ENCODE data around the gene MARCKSL1. TPM values are rescaled to one million over a fixed set of nuclear protein-coding genes. Genes with fewer than 3 reads are reported as not detected.

The MARCKSL1 gene
- total RNA-seq, 2 donors from 2014 or later: 484 to 543 TPM

GRCh38 chr1:32336963-32337675 lies 1.1 kb upstream of the MARCKSL1 start:
- Histone ChIP-seq H3K9ac (ENCODE audit: extremely low read depth, low read length, poor library complexity, severe bottlenecking) (no peak overlapping the region), H3K9me3 (ENCODE audit: control insufficient read depth, low read length) (no peaks in the 10 kb centered on the region), H3K4me1 (ENCODE audit: control insufficient read depth, insufficient read depth, low read length) (no peaks in the 10 kb centered on the region), H3K27me3 (ENCODE audit: control insufficient read depth, insufficient read depth, low read length, poor library complexity, severe bottlenecking) (peaks cover 9% of the 10 kb centered on the region), H3K4me3 (ENCODE audit: low read length) (no peak overlapping the region), H3K36me3 (ENCODE audit: control insufficient read depth, insufficient read depth, low read length) (peaks cover 28% of the 10 kb centered on the region), H3K27ac (ENCODE audit: low read depth, low read length) (no peak overlapping the region)
- Mint-ChIP-seq H3K27ac (no peak overlapping the region), H3K36me3 (ENCODE audit: low read depth) (peaks cover 22% of the 10 kb centered on the region), H3K4me1 (peaks cover 24% of the 10 kb centered on the region), H3K4me3 (peak overlapping the region; percentile 89), H3K27me3 (ENCODE audit: insufficient read depth) (peaks cover 25% of the 10 kb centered on the region), H3K9me3 (no peaks in the 10 kb centered on the region)
- no peak for DNase-seq
- 82 to 93% methylated on average over 2 to 8 of the region's 8 CpGs for WGBS, 2 experiments (ENCODE audit: insufficient coverage in 1 of 2, insufficient read length in 1 of 2)
- no peak for TF ChIP-seq CTCF (conservative IDR thresholded peaks at IDR 0.05)

GRCh38 chr1:32336591-32336932 lies 529 bp upstream of the MARCKSL1 start:
- no peak overlapping the region for H3K9ac ChIP-seq (ENCODE audit: extremely low read depth, low read length, poor library complexity, severe bottlenecking)
- H3K27me3 ChIP-seq (ENCODE audit: control insufficient read depth, insufficient read depth, low read length, poor library complexity, severe bottlenecking): peaks cover 9% of the 10 kb centered on the region
- peaks cover 33% of the 10 kb centered on the region for H3K36me3 ChIP-seq (ENCODE audit: control insufficient read depth, insufficient read depth, low read length)
- no peaks in the 10 kb centered on the region for H3K9me3 ChIP-seq (ENCODE audit: control insufficient read depth, low read length)
- Mint-ChIP-seq H3K36me3 (ENCODE audit: low read depth) (peaks cover 27% of the 10 kb centered on the region), H3K4me3 (peak overlapping the region; percentile 89), H3K27me3 (ENCODE audit: insufficient read depth) (peaks cover 25% of the 10 kb centered on the region), H3K9me3 (no peaks in the 10 kb centered on the region), H3K27ac (no peak overlapping the region), H3K4me1 (peaks cover 26% of the 10 kb centered on the region)
- no peak for DNase-seq
- WGBS, 2 experiments (ENCODE audit: insufficient coverage in 1 of 2, insufficient read length in 1 of 2): 43 to 46% methylated on average over 12 to 15 of the region's 15 CpGs
- no peaks in the 10 kb centered on the region for H3K4me1 ChIP-seq (ENCODE audit: control insufficient read depth, insufficient read depth, low read length)
- no peak overlapping the region for H3K4me3 ChIP-seq (ENCODE audit: low read length)
- TF ChIP-seq CTCF (conservative IDR thresholded peaks at IDR 0.05): no peak
- H3K27ac ChIP-seq (ENCODE audit: low read depth, low read length): no peak overlapping the region

- Histone ChIP-seq H3K4me3 (ENCODE audit: low read length) (peak overlapping the region; percentile 97), H3K4me1 (ENCODE audit: control insufficient read depth, insufficient read depth, low read length) (no peaks in the 10 kb centered on the region), H3K9me3 (ENCODE audit: control insufficient read depth, low read length) (no peaks in the 10 kb centered on the region), H3K36me3 (ENCODE audit: control insufficient read depth, insufficient read depth, low read length) (peaks cover 44% of the 10 kb centered on the region), H3K9ac (ENCODE audit: extremely low read depth, low read length, poor library complexity, severe bottlenecking) (peak overlapping the region; percentile 94), H3K27me3 (ENCODE audit: control insufficient read depth, insufficient read depth, low read length, poor library complexity, severe bottlenecking) (peaks cover 9% of the 10 kb centered on the region), H3K27ac (ENCODE audit: low read depth, low read length) (peak overlapping the region; percentile 96)
- Mint-ChIP-seq H3K27me3 (ENCODE audit: insufficient read depth) (peaks cover 25% of the 10 kb centered on the region), H3K4me3 (peak overlapping the region; percentile 89), H3K36me3 (ENCODE audit: low read depth) (peaks cover 38% of the 10 kb centered on the region), H3K27ac (no peak overlapping the region), H3K9me3 (no peaks in the 10 kb centered on the region), H3K4me1 (peaks cover 26% of the 10 kb centered on the region)
- no peak for TF ChIP-seq CTCF (conservative IDR thresholded peaks at IDR 0.05)
- no peak for DNase-seq
- 1% methylated on average over 34 of the region's 34 CpGs; no CpG with 5 or more reads in 1 of the 2 experiments for WGBS, 2 experiments (ENCODE audit: insufficient coverage in 1 of 2, insufficient read length in 1 of 2)
These were observed 571 bp downstream of the MARCKSL1 start for GRCh38 chr1:32335535-32335789.

All from endodermal cell (in vitro differentiated cells).